HepG2 (cell line): ENCODE results near the gene SLC12A3. TPM values are rescaled to one million over a fixed set of nuclear protein-coding genes. Genes with fewer than 3 reads are reported as not detected.

Experiments used
- AKAP8 ChIP-seq: sonication (generic); formaldehyde crosslinking; IDR thresholded peaks from 2 replicates; pipeline ENCODE4 v1.5.1; 2020; ENCODE audit warnings: mild to moderate bottlenecking, missing genetic modification reagents
- ARHGAP35 ChIP-seq: sonication (generic); formaldehyde crosslinking; IDR thresholded peaks from 2 replicates; pipeline ENCODE4 v1.9.0; 2022; ENCODE audit warnings: mild to moderate bottlenecking, inconsistent platforms, moderate library complexity, missing genetic modification reagents, borderline replicate concordance
- ARNT2 ChIP-seq: sonication (generic); formaldehyde crosslinking; IDR thresholded peaks from 2 replicates; pipeline ENCODE4 v1.8.0; 2022; ENCODE audit warnings: mild to moderate bottlenecking, low read depth, missing genetic modification reagents, moderate library complexity
- DPF2 ChIP-seq: sonication (generic); formaldehyde crosslinking; IDR thresholded peaks from 2 replicates; pipeline ENCODE4 v1.4.0; 2020; ENCODE audit warnings: mild to moderate bottlenecking, low read depth, missing genetic modification reagents, borderline replicate concordance
- ERF ChIP-seq: IDR thresholded peaks from 2 replicates; pipeline ENCODE4 v1.6.1; 2018; ENCODE audit warnings: missing biosample characterization, missing genetic modification reagents
- MTA1 ChIP-seq: sonication (generic); formaldehyde crosslinking; IDR thresholded peaks from 2 replicates; pipeline ENCODE4 v1.4.0; 2020; ENCODE audit warnings: missing genetic modification reagents, mild to moderate bottlenecking, borderline replicate concordance
- REL ChIP-seq: sonication (generic); formaldehyde crosslinking; conservative IDR thresholded peaks from 2 replicates; pipeline ENCODE4 v1.8.0; 2022; ENCODE audit warnings: mild to moderate bottlenecking, missing genetic modification reagents, moderate library complexity
- SIN3B ChIP-seq: fragments of 150-350 bp; IDR thresholded peaks from 2 replicates; pipeline ENCODE4 v1.6.1; 2014; ENCODE audit warnings: low read length
- ZNF160 ChIP-seq: sonication (generic); formaldehyde crosslinking; IDR thresholded peaks from 2 replicates; pipeline ENCODE4 v1.8.0; 2022; ENCODE audit warnings: mild to moderate bottlenecking, inconsistent platforms, missing genetic modification reagents
- ZNF235 ChIP-seq: sonication (generic); formaldehyde crosslinking; IDR thresholded peaks from 2 replicates; pipeline ENCODE4 v1.8.1; 2023; ENCODE audit warnings: mild to moderate bottlenecking, missing genetic modification reagents, borderline replicate concordance
- ZNF773 ChIP-seq: sonication (generic); formaldehyde crosslinking; IDR thresholded peaks from 2 replicates; pipeline ENCODE4 v1.4.0; 2020; ENCODE audit warnings: missing genetic modification reagents, borderline replicate concordance
- ZNF878 ChIP-seq: sonication (generic); formaldehyde crosslinking; IDR thresholded peaks from 2 replicates; pipeline ENCODE4 v1.8.1; 2023; ENCODE audit warnings: mild to moderate bottlenecking, missing genetic modification reagents, moderate library complexity
- polyA plus RNA-seq, 8 experiments: library from polyadenylated mRNA; depleted of rRNA in 3 of 8; stranded (reverse) in 7 of 8; unstranded in 1 of 8; fragments of >200 nt; fragmentation: Illumina TruSeq in 4 of 8; extraction: Trizol in 4 of 8; gene quantifications; 2 replicates each; pipeline versions ENCODE4 v1.2.1 to v1.2.3, GENCODE V29; 2011 to 2016; ENCODE audit warnings: low read depth in 4 of 8, missing spikeins in 1 of 8, mixed read lengths in 1 of 8; ENCODE audit not compliant: insufficient read depth in 1 of 8
- total RNA-seq, 5 experiments: library from RNA; depleted of rRNA; stranded (reverse); fragments of >200 nt; fragmentation: Illumina TruSeq; extraction: Trizol; gene quantifications; 2 replicates each; pipeline ENCODE4 v1.2.3, GENCODE V29; 2016; ENCODE audit warnings: low read depth in 1 of 5
- TF ChIP-seq, protein P1 (sequence below): sonication (generic); formaldehyde crosslinking; IDR thresholded peaks from 2 replicates; pipeline ENCODE4 v1.8.1; 2022; ENCODE audit warnings: mild to moderate bottlenecking, missing genetic modification reagents
- TF ChIP-seq, protein P2 (sequence below): IDR thresholded peaks from 2 replicates; pipeline ENCODE4 v1.6.1; 2012; ENCODE audit warnings: low read length, improper control_type of control experiment
- TF ChIP-seq, protein P3 (sequence below): sonication (generic); formaldehyde crosslinking; IDR thresholded peaks from 2 replicates; pipeline ENCODE4 v1.8.0; 2022; ENCODE audit warnings: missing genetic modification reagents, low read depth, mild to moderate bottlenecking, borderline replicate concordance
- TF ChIP-seq, protein P4 (sequence below): sonication (generic); formaldehyde crosslinking; IDR thresholded peaks from 2 replicates; pipeline ENCODE4 v1.5.1; 2020; ENCODE audit warnings: mild to moderate bottlenecking, missing genetic modification reagents, moderate library complexity
- TF ChIP-seq, protein P5 (sequence below): sonication (generic); formaldehyde crosslinking; conservative IDR thresholded peaks from 2 replicates; pipeline ENCODE4 v1.4.0; 2020; ENCODE audit warnings: missing genetic modification reagents

Gene SLC12A3
- total and polyA plus RNA-seq, 2 of the 13 experiments (the other 11 are each of a cell fraction or from before 2014, with no cell fraction given): 6.2 TPM; not detected in 1

DNA sequence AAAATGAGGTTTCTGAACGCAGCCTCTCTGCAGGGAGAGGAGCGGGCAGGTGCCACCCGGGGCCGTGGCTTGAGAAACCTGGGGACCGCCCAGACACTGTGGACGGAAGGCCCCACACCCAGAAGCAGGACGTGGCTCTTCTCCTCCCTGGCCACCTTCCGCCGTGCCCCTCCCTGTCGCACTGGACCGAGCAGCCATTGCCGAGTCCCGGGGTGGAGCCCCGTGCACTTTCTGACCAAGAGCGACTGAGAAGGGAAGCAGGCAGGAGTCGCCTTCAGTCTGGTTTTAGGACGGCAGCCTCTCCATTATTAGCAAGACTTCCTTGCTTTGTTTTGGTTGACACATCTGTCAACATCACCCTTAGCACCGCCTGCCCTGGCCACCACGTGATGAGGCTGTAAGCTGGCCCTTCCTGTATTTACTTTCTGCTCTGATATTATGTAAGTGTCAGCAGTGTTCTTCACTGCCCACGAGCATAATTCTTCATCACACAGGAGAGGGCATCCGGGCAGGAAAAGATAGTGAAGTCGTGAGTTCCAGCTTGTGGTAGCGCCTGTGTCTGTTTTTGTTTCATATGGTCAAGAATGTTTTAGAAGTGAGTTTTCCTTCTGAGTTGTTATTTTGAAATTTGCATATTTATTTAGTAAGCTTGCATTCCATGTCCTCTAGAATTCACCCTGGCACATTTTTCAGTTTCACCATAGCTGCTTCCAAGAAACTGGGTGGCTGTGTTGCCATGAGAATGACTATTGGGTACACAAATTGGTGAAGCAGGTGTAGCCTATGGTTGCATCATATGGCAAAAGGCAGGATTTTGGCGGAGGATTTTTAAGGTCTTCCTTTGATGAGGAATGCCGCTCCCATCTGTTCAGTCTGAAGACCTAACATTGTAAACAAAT, 68.0 kb downstream of the SLC12A3 start (continued):
- TF ChIP-seq, protein P1, sequence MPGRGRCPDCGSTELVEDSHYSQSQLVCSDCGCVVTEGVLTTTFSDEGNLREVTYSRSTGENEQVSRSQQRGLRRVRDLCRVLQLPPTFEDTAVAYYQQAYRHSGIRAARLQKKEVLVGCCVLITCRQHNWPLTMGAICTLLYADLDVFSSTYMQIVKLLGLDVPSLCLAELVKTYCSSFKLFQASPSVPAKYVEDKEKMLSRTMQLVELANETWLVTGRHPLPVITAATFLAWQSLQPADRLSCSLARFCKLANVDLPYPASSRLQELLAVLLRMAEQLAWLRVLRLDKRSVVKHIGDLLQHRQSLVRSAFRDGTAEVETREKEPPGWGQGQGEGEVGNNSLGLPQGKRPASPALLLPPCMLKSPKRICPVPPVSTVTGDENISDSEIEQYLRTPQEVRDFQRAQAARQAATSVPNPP (CRISPR knock-in tag): no peak
- no peak for TF ChIP-seq ZNF878 (CRISPR knock-in tag)
- TF ChIP-seq, protein P2, sequence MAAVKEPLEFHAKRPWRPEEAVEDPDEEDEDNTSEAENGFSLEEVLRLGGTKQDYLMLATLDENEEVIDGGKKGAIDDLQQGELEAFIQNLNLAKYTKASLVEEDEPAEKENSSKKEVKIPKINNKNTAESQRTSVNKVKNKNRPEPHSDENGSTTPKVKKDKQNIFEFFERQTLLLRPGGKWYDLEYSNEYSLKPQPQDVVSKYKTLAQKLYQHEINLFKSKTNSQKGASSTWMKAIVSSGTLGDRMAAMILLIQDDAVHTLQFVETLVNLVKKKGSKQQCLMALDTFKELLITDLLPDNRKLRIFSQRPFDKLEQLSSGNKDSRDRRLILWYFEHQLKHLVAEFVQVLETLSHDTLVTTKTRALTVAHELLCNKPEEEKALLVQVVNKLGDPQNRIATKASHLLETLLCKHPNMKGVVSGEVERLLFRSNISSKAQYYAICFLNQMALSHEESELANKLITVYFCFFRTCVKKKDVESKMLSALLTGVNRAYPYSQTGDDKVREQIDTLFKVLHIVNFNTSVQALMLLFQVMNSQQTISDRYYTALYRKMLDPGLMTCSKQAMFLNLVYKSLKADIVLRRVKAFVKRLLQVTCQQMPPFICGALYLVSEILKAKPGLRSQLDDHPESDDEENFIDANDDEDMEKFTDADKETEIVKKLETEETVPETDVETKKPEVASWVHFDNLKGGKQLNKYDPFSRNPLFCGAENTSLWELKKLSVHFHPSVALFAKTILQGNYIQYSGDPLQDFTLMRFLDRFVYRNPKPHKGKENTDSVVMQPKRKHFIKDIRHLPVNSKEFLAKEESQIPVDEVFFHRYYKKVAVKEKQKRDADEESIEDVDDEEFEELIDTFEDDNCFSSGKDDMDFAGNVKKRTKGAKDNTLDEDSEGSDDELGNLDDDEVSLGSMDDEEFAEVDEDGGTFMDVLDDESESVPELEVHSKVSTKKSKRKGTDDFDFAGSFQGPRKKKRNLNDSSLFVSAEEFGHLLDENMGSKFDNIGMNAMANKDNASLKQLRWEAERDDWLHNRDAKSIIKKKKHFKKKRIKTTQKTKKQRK: no peak; the same call in 1 of the 2 replicates
- TF ChIP-seq, protein P3, sequence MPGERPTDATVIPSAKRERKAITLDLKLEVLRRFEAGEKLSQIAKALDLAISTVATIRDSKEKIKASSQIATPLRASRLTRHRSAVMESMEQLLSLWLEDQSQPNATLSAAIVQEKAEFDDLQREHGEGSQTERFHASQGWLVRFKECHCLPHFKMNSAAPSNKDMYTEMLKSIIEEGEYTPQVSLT (CRISPR knock-in tag): no peak
- no peak for TF ChIP-seq MTA1
- TF ChIP-seq, protein P4, sequence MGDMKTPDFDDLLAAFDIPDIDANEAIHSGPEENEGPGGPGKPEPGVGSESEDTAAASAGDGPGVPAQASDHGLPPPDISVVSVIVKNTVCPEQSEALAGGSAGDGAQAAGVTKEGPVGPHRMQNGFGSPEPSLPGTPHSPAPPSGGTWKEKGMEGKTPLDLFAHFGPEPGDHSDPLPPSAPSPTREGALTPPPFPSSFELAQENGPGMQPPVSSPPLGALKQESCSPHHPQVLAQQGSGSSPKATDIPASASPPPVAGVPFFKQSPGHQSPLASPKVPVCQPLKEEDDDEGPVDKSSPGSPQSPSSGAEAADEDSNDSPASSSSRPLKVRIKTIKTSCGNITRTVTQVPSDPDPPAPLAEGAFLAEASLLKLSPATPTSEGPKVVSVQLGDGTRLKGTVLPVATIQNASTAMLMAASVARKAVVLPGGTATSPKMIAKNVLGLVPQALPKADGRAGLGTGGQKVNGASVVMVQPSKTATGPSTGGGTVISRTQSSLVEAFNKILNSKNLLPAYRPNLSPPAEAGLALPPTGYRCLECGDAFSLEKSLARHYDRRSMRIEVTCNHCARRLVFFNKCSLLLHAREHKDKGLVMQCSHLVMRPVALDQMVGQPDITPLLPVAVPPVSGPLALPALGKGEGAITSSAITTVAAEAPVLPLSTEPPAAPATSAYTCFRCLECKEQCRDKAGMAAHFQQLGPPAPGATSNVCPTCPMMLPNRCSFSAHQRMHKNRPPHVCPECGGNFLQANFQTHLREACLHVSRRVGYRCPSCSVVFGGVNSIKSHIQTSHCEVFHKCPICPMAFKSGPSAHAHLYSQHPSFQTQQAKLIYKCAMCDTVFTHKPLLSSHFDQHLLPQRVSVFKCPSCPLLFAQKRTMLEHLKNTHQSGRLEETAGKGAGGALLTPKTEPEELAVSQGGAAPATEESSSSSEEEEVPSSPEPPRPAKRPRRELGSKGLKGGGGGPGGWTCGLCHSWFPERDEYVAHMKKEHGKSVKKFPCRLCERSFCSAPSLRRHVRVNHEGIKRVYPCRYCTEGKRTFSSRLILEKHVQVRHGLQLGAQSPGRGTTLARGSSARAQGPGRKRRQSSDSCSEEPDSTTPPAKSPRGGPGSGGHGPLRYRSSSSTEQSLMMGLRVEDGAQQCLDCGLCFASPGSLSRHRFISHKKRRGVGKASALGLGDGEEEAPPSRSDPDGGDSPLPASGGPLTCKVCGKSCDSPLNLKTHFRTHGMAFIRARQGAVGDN (CRISPR knock-in tag): peak; percentile 74
- no peak for TF ChIP-seq ZNF235 (CRISPR knock-in tag)
- no peak for TF ChIP-seq AKAP8 (CRISPR knock-in tag)
- no peak; the same call in none of the 2 replicates for TF ChIP-seq ARNT2 (CRISPR knock-in tag)
- no peak for TF ChIP-seq REL
- TF ChIP-seq SIN3B: peak; percentile 48; the same call in 1 of the 2 replicates
- TF ChIP-seq DPF2 (CRISPR knock-in tag): no peak; the same call in 1 of the 2 replicates
- TF ChIP-seq ZNF160 (CRISPR knock-in tag): 0 out of 2 replicates have a peak, but pooled peaks have one; percentile 9
- no peak for TF ChIP-seq ZNF773 (CRISPR knock-in tag)
- no peak; the same call in 1 of the 2 replicates for TF ChIP-seq ARHGAP35 (CRISPR knock-in tag)
- TF ChIP-seq, protein P5, sequence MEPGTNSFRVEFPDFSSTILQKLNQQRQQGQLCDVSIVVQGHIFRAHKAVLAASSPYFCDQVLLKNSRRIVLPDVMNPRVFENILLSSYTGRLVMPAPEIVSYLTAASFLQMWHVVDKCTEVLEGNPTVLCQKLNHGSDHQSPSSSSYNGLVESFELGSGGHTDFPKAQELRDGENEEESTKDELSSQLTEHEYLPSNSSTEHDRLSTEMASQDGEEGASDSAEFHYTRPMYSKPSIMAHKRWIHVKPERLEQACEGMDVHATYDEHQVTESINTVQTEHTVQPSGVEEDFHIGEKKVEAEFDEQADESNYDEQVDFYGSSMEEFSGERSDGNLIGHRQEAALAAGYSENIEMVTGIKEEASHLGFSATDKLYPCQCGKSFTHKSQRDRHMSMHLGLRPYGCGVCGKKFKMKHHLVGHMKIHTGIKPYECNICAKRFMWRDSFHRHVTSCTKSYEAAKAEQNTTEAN: peak; percentile 79
- peak; percentile 91 for TF ChIP-seq ERF
